Measurements from ENCODE around the gene OR52H1. TPM values are rescaled to one million over a fixed set of nuclear protein-coding genes. Genes with fewer than 3 reads are reported as not detected.

The OR52H1 gene
- polyA plus RNA-seq, 1 of the 3 experiments (the other 2 are of a cell fraction), result not detected

- DNase-seq, result no peak
- peaks cover 8% of the 10 kb centered on the region; the same call in 1 of the 2 replicates for H3K27me3 ChIP-seq (ENCODE audit: insufficient read depth)
- H4K20me1 ChIP-seq (ENCODE audit: insufficient read depth), result no peaks in the 10 kb centered on the region
- H3K27ac ChIP-seq (ENCODE audit: low read depth in 2 of 2, low read length in 1 of 2), result no peak overlapping the region
- H3K4me3 ChIP-seq (ENCODE audit: low read depth in 2 of 2, low read length in 1 of 2), result no peak overlapping the region
- H3K36me3 ChIP-seq (replicated peaks in 1 of 2; ENCODE audit: control insufficient read depth in 1 of 2, insufficient read depth in 2 of 2, low read length in 1 of 2), result no peaks in the 10 kb centered on the region
- no peaks in the 10 kb centered on the region for H3K9me2 ChIP-seq
- no peak overlapping the region for H3K4me2 ChIP-seq
- POLR2A ChIA-PET, result no interaction called here
- H3K4me1 ChIP-seq (ENCODE audit: control insufficient read depth in 1 of 2, insufficient read depth in 2 of 2, low read depth in 1 of 2, low read length in 1 of 2), result no peaks in the 10 kb centered on the region
- CTCF ChIA-PET, result no interaction called here
- H3F3A ChIP-seq (replicated peaks; ENCODE audit: insufficient read depth), result no peaks in the 10 kb centered on the region
- H3K9me3 ChIP-seq, result no peaks in the 10 kb centered on the region
- H3K9ac ChIP-seq, result no peak overlapping the region
- H3K79me2 ChIP-seq (ENCODE audit: insufficient read depth), result no peaks in the 10 kb centered on the region
- H2AFZ ChIP-seq (ENCODE audit: low read depth), result no peak overlapping the region
- TF ChIP-seq ELF1 (IDR thresholded peaks at IDR 0.05) (no peak), YY1 (IDR thresholded peaks at IDR 0.05; ENCODE audit: low read depth) (no peak), TEAD4 (IDR thresholded peaks at IDR 0.05; ENCODE audit: borderline replicate concordance, insufficient read depth) (no peak), USF2 (IDR thresholded peaks at IDR 0.05; ENCODE audit: borderline replicate concordance, low read depth, low read length) (no peak), RCOR1 (IDR thresholded peaks at IDR 0.05; ENCODE audit: low read length) (no peak), MEF2A (IDR thresholded peaks at IDR 0.05; ENCODE audit: borderline replicate concordance, low read depth) (no peak), MXI1 (IDR thresholded peaks at IDR 0.05; ENCODE audit: low read depth, low read length) (no peak), FOXJ3 (CRISPR knock-in tag; IDR thresholded peaks at IDR 0.05) (no peak), CTCF (IDR thresholded peaks at IDR 0.05) (no peak), SIN3A (IDR thresholded peaks at IDR 0.05; ENCODE audit: borderline replicate concordance, low read depth, low read length) (no peak), TCF12 (IDR thresholded peaks at IDR 0.05) (no peak), MAX (IDR thresholded peaks at IDR 0.05; ENCODE audit: low read depth) (no peak), RXRA (IDR thresholded peaks at IDR 0.05; ENCODE audit: borderline replicate concordance, low read depth) (no peak), JUND (IDR thresholded peaks at IDR 0.05) (no peak)
- WGBS (ENCODE audit: low lambda C conversion rate), result 4% methylated on average over 3 of the region's 3 CpGs
These were observed 1.9 kb downstream of the OR52H1 start for GRCh38 chr11:5546457-5546856.

- Histone ChIP-seq H3K36me3 (replicated peaks in 1 of 2; ENCODE audit: control insufficient read depth in 1 of 2, insufficient read depth in 2 of 2, low read length in 1 of 2) (no peaks in the 10 kb centered on the region), H3K9ac (no peak overlapping the region), H3K4me2 (no peak overlapping the region), H3K27me3 (ENCODE audit: insufficient read depth) (no peaks in the 10 kb centered on the region; the same call in 1 of the 2 replicates), H3K9me3 (no peaks in the 10 kb centered on the region), H4K20me1 (ENCODE audit: insufficient read depth) (no peaks in the 10 kb centered on the region), H3K27ac (ENCODE audit: low read depth in 2 of 2, low read length in 1 of 2) (no peak overlapping the region), H3K4me1 (ENCODE audit: control insufficient read depth in 1 of 2, insufficient read depth in 2 of 2, low read depth in 1 of 2, low read length in 1 of 2) (no peaks in the 10 kb centered on the region), H3F3A (replicated peaks; ENCODE audit: insufficient read depth) (no peaks in the 10 kb centered on the region), H3K9me2 (no peaks in the 10 kb centered on the region), H2AFZ (ENCODE audit: low read depth) (no peak overlapping the region), H3K79me2 (ENCODE audit: insufficient read depth) (no peaks in the 10 kb centered on the region), H3K4me3 (ENCODE audit: low read depth in 2 of 2, low read length in 1 of 2) (no peak overlapping the region)
- WGBS (ENCODE audit: low lambda C conversion rate), result 0% methylated on average over 1 of the region's 1 CpG
- CTCF ChIA-PET, result no interaction called here
- POLR2A ChIA-PET, result no interaction called here
- DNase-seq, result no peak
- TF ChIP-seq SIN3A (IDR thresholded peaks at IDR 0.05; ENCODE audit: borderline replicate concordance, low read depth, low read length) (no peak), SMC3 (IDR thresholded peaks at IDR 0.05; ENCODE audit: low read depth, low read length) (no peak), RFX5 (IDR thresholded peaks at IDR 0.05; ENCODE audit: low read length) (no peak), RXRA (IDR thresholded peaks at IDR 0.05; ENCODE audit: borderline replicate concordance, low read depth) (no peak), FOXM1 (IDR thresholded peaks at IDR 0.05; ENCODE audit: low read depth) (no peak)
These were observed 6.9 kb downstream of the OR52H1 start for GRCh38 chr11:5541427-5541826.

Measured in SK-N-SH (cell line).